ENCODE results near the gene LHFPL6.

LHFPL6 gene

GRCh38 chr13:39483326-39483725, 119.7 kb downstream of the LHFPL6 start:
- no peak for DNase-seq (ENCODE audit: low read depth, low spot score)
- Histone ChIP-seq H3K4me3 (ENCODE audit: low read length) (no peak overlapping the region), H3K27me3 (ENCODE audit: control insufficient read depth, insufficient read depth, low read length) (no peaks in the 10 kb centered on the region), H3K4me1 (ENCODE audit: control insufficient read depth, insufficient read depth, low read length) (peaks cover 4% of the 10 kb centered on the region; the same call in 1 of the 2 replicates), H3K36me3 (ENCODE audit: control insufficient read depth, insufficient read depth, low read length) (no peaks in the 10 kb centered on the region), H3K27ac (ENCODE audit: low read length) (no peak overlapping the region), H3K9me3 (ENCODE audit: control insufficient read depth, insufficient read depth, low read length) (no peaks in the 10 kb centered on the region)

GRCh38 chr13:39481491-39481890, 121.5 kb downstream of the LHFPL6 start:
- Histone ChIP-seq H3K9me3 (ENCODE audit: control insufficient read depth, insufficient read depth, low read length) (no peaks in the 10 kb centered on the region), H3K4me3 (ENCODE audit: low read length) (no peak overlapping the region), H3K4me1 (ENCODE audit: control insufficient read depth, insufficient read depth, low read length) (peaks cover 4% of the 10 kb centered on the region; the same call in 1 of the 2 replicates), H3K27me3 (ENCODE audit: control insufficient read depth, insufficient read depth, low read length) (no peaks in the 10 kb centered on the region), H3K27ac (ENCODE audit: low read length) (no peak overlapping the region), H3K36me3 (ENCODE audit: control insufficient read depth, insufficient read depth, low read length) (no peaks in the 10 kb centered on the region)
- WGBS (ENCODE audit: insufficient coverage, insufficient read length), result no CpG with 5 or more reads among the region's 3 CpGs
- DNase-seq (ENCODE audit: low read depth, low spot score), result no peak

- Histone ChIP-seq H3K27ac (ENCODE audit: low read length) (no peak overlapping the region), H3K4me1 (ENCODE audit: control insufficient read depth, insufficient read depth, low read length) (no peaks in the 10 kb centered on the region), H3K4me3 (ENCODE audit: low read length) (no peak overlapping the region), H3K36me3 (ENCODE audit: control insufficient read depth, insufficient read depth, low read length) (no peaks in the 10 kb centered on the region), H3K9me3 (ENCODE audit: control insufficient read depth, insufficient read depth, low read length) (no peaks in the 10 kb centered on the region), H3K27me3 (ENCODE audit: control insufficient read depth, insufficient read depth, low read length) (no peaks in the 10 kb centered on the region)
- no peak for DNase-seq (ENCODE audit: low read depth, low spot score)
- WGBS (ENCODE audit: insufficient coverage, insufficient read length), result no CpG with 5 or more reads among the region's 2 CpGs
These were observed 128.4 kb downstream of the LHFPL6 start for GRCh38 chr13:39474600-39474999.

- no peak for DNase-seq (ENCODE audit: low read depth, low spot score)
- Histone ChIP-seq H3K27me3 (ENCODE audit: control insufficient read depth, insufficient read depth, low read length) (no peaks in the 10 kb centered on the region), H3K4me3 (ENCODE audit: low read length) (no peak overlapping the region), H3K27ac (ENCODE audit: low read length) (no peak overlapping the region), H3K36me3 (ENCODE audit: control insufficient read depth, insufficient read depth, low read length) (no peaks in the 10 kb centered on the region), H3K4me1 (ENCODE audit: control insufficient read depth, insufficient read depth, low read length) (no peaks in the 10 kb centered on the region), H3K9me3 (ENCODE audit: control insufficient read depth, insufficient read depth, low read length) (no peaks in the 10 kb centered on the region)
- WGBS (ENCODE audit: insufficient coverage, insufficient read length), result no CpG with 5 or more reads among the region's 3 CpGs
These were observed 133.3 kb downstream of the LHFPL6 start for GRCh38 chr13:39469676-39470075.

- Histone ChIP-seq H3K9me3 (ENCODE audit: control insufficient read depth, insufficient read depth, low read length) (no peaks in the 10 kb centered on the region), H3K36me3 (ENCODE audit: control insufficient read depth, insufficient read depth, low read length) (no peaks in the 10 kb centered on the region), H3K4me1 (ENCODE audit: control insufficient read depth, insufficient read depth, low read length) (no peaks in the 10 kb centered on the region), H3K27ac (ENCODE audit: low read length) (no peak overlapping the region), H3K4me3 (ENCODE audit: low read length) (no peak overlapping the region), H3K27me3 (ENCODE audit: control insufficient read depth, insufficient read depth, low read length) (no peaks in the 10 kb centered on the region)
- no peak for DNase-seq (ENCODE audit: low read depth, low spot score)
These were observed 134.7 kb downstream of the LHFPL6 start for GRCh38 chr13:39468306-39468705.

- Histone ChIP-seq H3K9me3 (ENCODE audit: control insufficient read depth, insufficient read depth, low read length) (no peaks in the 10 kb centered on the region), H3K4me3 (ENCODE audit: low read length) (no peak overlapping the region), H3K27me3 (ENCODE audit: control insufficient read depth, insufficient read depth, low read length) (no peaks in the 10 kb centered on the region), H3K36me3 (ENCODE audit: control insufficient read depth, insufficient read depth, low read length) (no peaks in the 10 kb centered on the region), H3K27ac (ENCODE audit: low read length) (no peak overlapping the region), H3K4me1 (ENCODE audit: control insufficient read depth, insufficient read depth, low read length) (no peaks in the 10 kb centered on the region)
- no peak for DNase-seq (ENCODE audit: low read depth, low spot score)
- WGBS (ENCODE audit: insufficient coverage, insufficient read length), result no CpG with 5 or more reads among the region's 1 CpG
These were observed 139.4 kb downstream of the LHFPL6 start for GRCh38 chr13:39463611-39464010.

GRCh38 chr13:39462906-39463305, 140.1 kb downstream of the LHFPL6 start:
- no peak for DNase-seq (ENCODE audit: low read depth, low spot score)
- no CpG with 5 or more reads among the region's 4 CpGs for WGBS (ENCODE audit: insufficient coverage, insufficient read length)

GRCh38 chr13:39462428-39462827, 140.6 kb downstream of the LHFPL6 start:
- H3K4me3 ChIP-seq (ENCODE audit: low read length), result no peak overlapping the region
- DNase-seq (ENCODE audit: low read depth, low spot score), result no peak
- H3K27me3 ChIP-seq (ENCODE audit: control insufficient read depth, insufficient read depth, low read length), result no peaks in the 10 kb centered on the region
- no peaks in the 10 kb centered on the region for H3K9me3 ChIP-seq (ENCODE audit: control insufficient read depth, insufficient read depth, low read length)
- no peaks in the 10 kb centered on the region for H3K36me3 ChIP-seq (ENCODE audit: control insufficient read depth, insufficient read depth, low read length)
- H3K4me1 ChIP-seq (ENCODE audit: control insufficient read depth, insufficient read depth, low read length), result no peaks in the 10 kb centered on the region
- WGBS (ENCODE audit: insufficient coverage, insufficient read length), result no CpG with 5 or more reads among the region's 2 CpGs
- H3K27ac ChIP-seq (ENCODE audit: low read length), result no peak overlapping the region

More at GRCh38 chr13:39462906-39463305, 140.1 kb downstream of the LHFPL6 start:
- Histone ChIP-seq H3K4me3 (ENCODE audit: low read length) (no peak overlapping the region), H3K27ac (ENCODE audit: low read length) (no peak overlapping the region), H3K36me3 (ENCODE audit: control insufficient read depth, insufficient read depth, low read length) (no peaks in the 10 kb centered on the region), H3K27me3 (ENCODE audit: control insufficient read depth, insufficient read depth, low read length) (no peaks in the 10 kb centered on the region), H3K4me1 (ENCODE audit: control insufficient read depth, insufficient read depth, low read length) (no peaks in the 10 kb centered on the region), H3K9me3 (ENCODE audit: control insufficient read depth, insufficient read depth, low read length) (no peaks in the 10 kb centered on the region)

GRCh38 chr13:39461685-39462266, 141.2 kb downstream of the LHFPL6 start:
- DNase-seq (ENCODE audit: low read depth, low spot score), result no peak
- Histone ChIP-seq H3K27ac (ENCODE audit: low read length) (no peak overlapping the region), H3K9me3 (ENCODE audit: control insufficient read depth, insufficient read depth, low read length) (no peaks in the 10 kb centered on the region), H3K27me3 (ENCODE audit: control insufficient read depth, insufficient read depth, low read length) (no peaks in the 10 kb centered on the region), H3K36me3 (ENCODE audit: control insufficient read depth, insufficient read depth, low read length) (no peaks in the 10 kb centered on the region), H3K4me1 (ENCODE audit: control insufficient read depth, insufficient read depth, low read length) (no peaks in the 10 kb centered on the region), H3K4me3 (ENCODE audit: low read length) (no peak overlapping the region)
- WGBS (ENCODE audit: insufficient coverage, insufficient read length), result no CpG with 5 or more reads among the region's 1 CpG

GRCh38 chr13:39457274-39457673, 145.7 kb downstream of the LHFPL6 start:
- no peaks in the 10 kb centered on the region for H3K27me3 ChIP-seq (ENCODE audit: control insufficient read depth, insufficient read depth, low read length)
- H3K4me3 ChIP-seq (ENCODE audit: low read length), result no peak overlapping the region
- H3K4me1 ChIP-seq (ENCODE audit: control insufficient read depth, insufficient read depth, low read length), result no peaks in the 10 kb centered on the region
- no peak overlapping the region for H3K27ac ChIP-seq (ENCODE audit: low read length)
- H3K36me3 ChIP-seq (ENCODE audit: control insufficient read depth, insufficient read depth, low read length), result no peaks in the 10 kb centered on the region
- WGBS (ENCODE audit: insufficient coverage, insufficient read length), result no CpG with 5 or more reads among the region's 1 CpG
- DNase-seq (ENCODE audit: low read depth, low spot score), result no peak
- no peaks in the 10 kb centered on the region for H3K9me3 ChIP-seq (ENCODE audit: control insufficient read depth, insufficient read depth, low read length)

- WGBS (ENCODE audit: insufficient coverage, insufficient read length), result no CpG with 5 or more reads among the region's 4 CpGs
- no peak overlapping the region for H3K27ac ChIP-seq (ENCODE audit: low read length)
- no peaks in the 10 kb centered on the region for H3K36me3 ChIP-seq (ENCODE audit: control insufficient read depth, insufficient read depth, low read length)
- DNase-seq (ENCODE audit: low read depth, low spot score), result no peak
- no peaks in the 10 kb centered on the region for H3K9me3 ChIP-seq (ENCODE audit: control insufficient read depth, insufficient read depth, low read length)
- H3K27me3 ChIP-seq (ENCODE audit: control insufficient read depth, insufficient read depth, low read length), result no peaks in the 10 kb centered on the region
- H3K4me3 ChIP-seq (ENCODE audit: low read length), result no peak overlapping the region
- H3K4me1 ChIP-seq (ENCODE audit: control insufficient read depth, insufficient read depth, low read length), result no peaks in the 10 kb centered on the region
These were observed 147.3 kb downstream of the LHFPL6 start for GRCh38 chr13:39455521-39456175.

Data from iPS DF 6.9 (cell line).